ENCODE measurements around the gene AKAP5. TPM values are rescaled to one million over a fixed set of nuclear protein-coding genes. Genes with fewer than 3 reads are reported as not detected.

Gene AKAP5
- total RNA-seq, 1 experiment from 2014 or later, result 3.0 TPM

GRCh38 chr14:64422005-64422404 is 43.3 kb upstream of the AKAP5 start (continued):
- TF ChIP-seq JAZF1 (CRISPR knock-in tag; IDR thresholded peaks at IDR 0.05) (no peak), ZNF671 (CRISPR knock-in tag; IDR thresholded peaks at IDR 0.05) (no peak), ZNF532 (CRISPR knock-in tag; IDR thresholded peaks at IDR 0.05; ENCODE audit: borderline replicate concordance) (no peak)

DNA sequence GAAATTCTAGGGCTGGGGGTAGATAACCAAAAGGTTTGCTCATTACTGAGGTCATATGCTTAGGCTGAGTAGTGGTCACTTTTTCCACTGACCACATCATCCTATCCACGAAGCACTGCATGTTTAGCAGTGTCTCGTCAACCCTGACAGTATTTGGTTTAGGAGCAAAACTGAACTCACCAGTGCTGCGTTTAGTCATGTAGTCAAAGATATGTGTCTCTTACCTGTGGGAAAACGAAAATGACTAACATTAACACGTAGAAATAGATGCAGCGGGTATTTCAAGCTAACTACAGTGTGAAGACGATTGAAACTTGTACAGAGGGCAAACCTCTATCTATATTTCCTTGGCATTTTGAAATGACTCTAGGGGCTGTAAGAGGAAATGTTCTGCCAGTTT is 42.5 kb upstream of the AKAP5 start:
- ChIA-PET CTCF (interaction anchor here (0.5 to 2.3 kb wide), 2 partner anchors 7 to 66 kb away, joined by 3 to 17 read pairs; no protein-coding TSS in a partner anchor), POLR2A (no interaction called here)
- TF ChIP-seq IRF2 (CRISPR knock-in tag; IDR thresholded peaks at IDR 0.05; ENCODE audit: borderline replicate concordance, low read depth) (no peak), PRRX2 (CRISPR knock-in tag; IDR thresholded peaks at IDR 0.05) (no peak), ZNF396 (CRISPR knock-in tag; IDR thresholded peaks at IDR 0.05; ENCODE audit: borderline replicate concordance) (no peak), TP53 (CRISPR knock-in tag; IDR thresholded peaks at IDR 0.05) (no peak), ZNF138 (CRISPR knock-in tag; conservative IDR thresholded peaks at IDR 0.05) (no peak), ZNF532 (CRISPR knock-in tag; IDR thresholded peaks at IDR 0.05; ENCODE audit: borderline replicate concordance) (no peak), TEAD1 (CRISPR knock-in tag; IDR thresholded peaks at IDR 0.05) (no peak), SMAD3 (CRISPR knock-in tag; IDR thresholded peaks at IDR 0.05; ENCODE audit: borderline replicate concordance) (no peak), HMGA2 (CRISPR knock-in tag; IDR thresholded peaks at IDR 0.05) (no peak), FOXP4 (CRISPR knock-in tag; IDR thresholded peaks at IDR 0.05) (no peak), MYBL2 (CRISPR knock-in tag; IDR thresholded peaks at IDR 0.05) (no peak), ZSCAN18 (CRISPR knock-in tag; IDR thresholded peaks at IDR 0.05) (no peak), SP1 (CRISPR knock-in tag; conservative IDR thresholded peaks at IDR 0.05) (no peak), NFATC4 (CRISPR knock-in tag; IDR thresholded peaks at IDR 0.05) (no peak), ZBTB21 (CRISPR knock-in tag; IDR thresholded peaks at IDR 0.05; ENCODE audit: borderline replicate concordance) (no peak), NR2C2 (CRISPR knock-in tag; IDR thresholded peaks at IDR 0.05) (no peak), SMAD4 (CRISPR knock-in tag; IDR thresholded peaks at IDR 0.05) (no peak), JAZF1 (CRISPR knock-in tag; IDR thresholded peaks at IDR 0.05) (no peak)
- TF ChIP-seq, protein P1, sequence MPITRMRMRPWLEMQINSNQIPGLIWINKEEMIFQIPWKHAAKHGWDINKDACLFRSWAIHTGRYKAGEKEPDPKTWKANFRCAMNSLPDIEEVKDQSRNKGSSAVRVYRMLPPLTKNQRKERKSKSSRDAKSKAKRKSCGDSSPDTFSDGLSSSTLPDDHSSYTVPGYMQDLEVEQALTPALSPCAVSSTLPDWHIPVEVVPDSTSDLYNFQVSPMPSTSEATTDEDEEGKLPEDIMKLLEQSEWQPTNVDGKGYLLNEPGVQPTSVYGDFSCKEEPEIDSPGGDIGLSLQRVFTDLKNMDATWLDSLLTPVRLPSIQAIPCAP (CRISPR knock-in tag; IDR thresholded peaks at IDR 0.05), result no peak
- TF ChIP-seq, protein P2, sequence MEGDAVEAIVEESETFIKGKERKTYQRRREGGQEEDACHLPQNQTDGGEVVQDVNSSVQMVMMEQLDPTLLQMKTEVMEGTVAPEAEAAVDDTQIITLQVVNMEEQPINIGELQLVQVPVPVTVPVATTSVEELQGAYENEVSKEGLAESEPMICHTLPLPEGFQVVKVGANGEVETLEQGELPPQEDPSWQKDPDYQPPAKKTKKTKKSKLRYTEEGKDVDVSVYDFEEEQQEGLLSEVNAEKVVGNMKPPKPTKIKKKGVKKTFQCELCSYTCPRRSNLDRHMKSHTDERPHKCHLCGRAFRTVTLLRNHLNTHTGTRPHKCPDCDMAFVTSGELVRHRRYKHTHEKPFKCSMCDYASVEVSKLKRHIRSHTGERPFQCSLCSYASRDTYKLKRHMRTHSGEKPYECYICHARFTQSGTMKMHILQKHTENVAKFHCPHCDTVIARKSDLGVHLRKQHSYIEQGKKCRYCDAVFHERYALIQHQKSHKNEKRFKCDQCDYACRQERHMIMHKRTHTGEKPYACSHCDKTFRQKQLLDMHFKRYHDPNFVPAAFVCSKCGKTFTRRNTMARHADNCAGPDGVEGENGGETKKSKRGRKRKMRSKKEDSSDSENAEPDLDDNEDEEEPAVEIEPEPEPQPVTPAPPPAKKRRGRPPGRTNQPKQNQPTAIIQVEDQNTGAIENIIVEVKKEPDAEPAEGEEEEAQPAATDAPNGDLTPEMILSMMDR (IDR thresholded peaks at IDR 0.05), result no peak
- Mint-ChIP-seq H3K36me3 (peaks cover 86% of the 10 kb centered on the region), H3K4me1 (no peaks in the 10 kb centered on the region), H3K27me3 (ENCODE audit: low read depth) (no peaks in the 10 kb centered on the region), H3K9me3 (no peaks in the 10 kb centered on the region), H3K4me3 (no peak overlapping the region), H3K27ac (peak overlapping the region; percentile 10; the same call in 1 of the 2 replicates)
- ATAC-seq (no peak), DNase-seq (ENCODE audit: low spot score) (no peak)
